Prostate gland (tissue), 2 donors: ENCODE results near the gene TMEM243.

Experiments used
- POLR2A ChIP-seq: fragments of 450-650 bp; IDR thresholded peaks from one replicate; pipeline ENCODE4 v1.6.1; 2016; ENCODE audit warnings: antibody characterized with exemption, mild to moderate bottlenecking
- POLR2AphosphoS5 ChIP-seq: sonication (generic); formaldehyde crosslinking; IDR thresholded peaks from one replicate; pipeline ENCODE4 v1.6.1; 2017; ENCODE audit warnings: antibody characterized with exemption
- TF ChIP-seq, protein P1 (sequence below), 4 experiments: fragments of 200-600 bp in 2 of 4; fragments of 450-650 bp in 2 of 4; sonication (generic) in 2 of 4; IDR thresholded peaks; 1 replicate in 3 of 4; 2 replicates in 1 of 4; pipeline ENCODE4 v1.5.1; 2016 to 2019; ENCODE audit warnings: antibody characterized with exemption in 4 of 4, mild to moderate bottlenecking in 2 of 4, moderate library complexity in 2 of 4

GRCh38 chr7:87156709-87157108 lies 62.8 kb downstream of the TMEM243 start:
- TF ChIP-seq POLR2A = no peak
- TF ChIP-seq, protein P1, sequence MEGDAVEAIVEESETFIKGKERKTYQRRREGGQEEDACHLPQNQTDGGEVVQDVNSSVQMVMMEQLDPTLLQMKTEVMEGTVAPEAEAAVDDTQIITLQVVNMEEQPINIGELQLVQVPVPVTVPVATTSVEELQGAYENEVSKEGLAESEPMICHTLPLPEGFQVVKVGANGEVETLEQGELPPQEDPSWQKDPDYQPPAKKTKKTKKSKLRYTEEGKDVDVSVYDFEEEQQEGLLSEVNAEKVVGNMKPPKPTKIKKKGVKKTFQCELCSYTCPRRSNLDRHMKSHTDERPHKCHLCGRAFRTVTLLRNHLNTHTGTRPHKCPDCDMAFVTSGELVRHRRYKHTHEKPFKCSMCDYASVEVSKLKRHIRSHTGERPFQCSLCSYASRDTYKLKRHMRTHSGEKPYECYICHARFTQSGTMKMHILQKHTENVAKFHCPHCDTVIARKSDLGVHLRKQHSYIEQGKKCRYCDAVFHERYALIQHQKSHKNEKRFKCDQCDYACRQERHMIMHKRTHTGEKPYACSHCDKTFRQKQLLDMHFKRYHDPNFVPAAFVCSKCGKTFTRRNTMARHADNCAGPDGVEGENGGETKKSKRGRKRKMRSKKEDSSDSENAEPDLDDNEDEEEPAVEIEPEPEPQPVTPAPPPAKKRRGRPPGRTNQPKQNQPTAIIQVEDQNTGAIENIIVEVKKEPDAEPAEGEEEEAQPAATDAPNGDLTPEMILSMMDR (IDR thresholded peaks at IDR 0.05) = no peak
- TF ChIP-seq POLR2AphosphoS5 = no peak
